ENCODE measurements around the gene AXDND1.
"Not testable (repeated sequence)": the region's sequence is repeated elsewhere in the genome, so short reads cannot be mapped to it uniquely, and the experiment has no call there.

AXDND1 gene

DNA sequence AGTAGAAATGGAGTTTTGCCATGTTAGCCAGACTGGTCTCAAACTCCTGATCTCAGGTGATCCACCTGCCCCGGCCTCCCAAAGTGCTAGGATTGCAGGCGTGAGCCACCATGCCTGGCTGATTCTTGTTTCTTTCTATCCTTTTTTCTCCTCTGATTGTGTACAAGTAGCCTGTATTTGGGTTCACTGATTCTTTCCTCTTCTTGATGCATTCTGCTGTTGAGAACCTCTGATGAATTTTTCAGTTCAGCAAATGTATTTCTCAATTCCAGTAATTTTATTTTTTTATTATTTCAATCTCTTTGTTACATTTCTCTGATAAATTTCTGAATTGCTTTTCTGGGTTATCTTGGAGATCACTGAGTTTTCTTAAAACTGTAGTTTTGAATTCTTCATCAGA lies 58.8 kb downstream of the AXDND1 start:
- TF ChIP-seq CTCF (IDR thresholded peaks at IDR 0.05) = no peak
- DNase-seq (ENCODE audit: low spot score) = no peak
- H3K27ac ChIP-seq = no peak overlapping the region
- H3K4me3 ChIP-seq = no peak overlapping the region

GRCh38 chr1:179425186-179425585 lies 59.4 kb downstream of the AXDND1 start:
- Histone ChIP-seq H3K4me3 (no peak overlapping the region), H3K27ac (no peak overlapping the region)
- TF ChIP-seq CTCF (IDR thresholded peaks at IDR 0.05) = no peak
- DNase-seq (ENCODE audit: low spot score) = no peak

DNA sequence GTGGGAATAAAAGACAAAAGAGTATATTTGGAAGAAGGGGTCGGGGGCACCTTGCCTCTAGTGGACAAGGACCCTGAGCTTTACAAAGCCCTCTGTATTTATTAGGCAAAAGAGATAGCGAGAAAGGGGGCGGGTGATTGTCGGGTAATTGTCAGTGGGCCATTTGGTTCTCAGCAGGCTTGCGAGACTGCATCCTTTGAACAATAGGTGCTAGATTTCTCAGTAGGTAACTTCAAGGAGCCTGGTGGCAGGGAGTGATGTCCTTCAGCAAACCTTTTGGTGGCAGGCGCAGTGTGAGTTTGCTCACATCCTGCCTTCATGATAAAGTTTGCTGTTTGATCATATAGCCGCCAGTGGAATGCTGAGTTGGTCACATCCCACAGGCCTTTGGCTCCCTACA lies 71.4 kb downstream of the AXDND1 start:
- H3K27ac ChIP-seq = no peak overlapping the region
- no peak for TF ChIP-seq CTCF (IDR thresholded peaks at IDR 0.05)
- no peak overlapping the region for H3K4me3 ChIP-seq
- no peak for DNase-seq (ENCODE audit: low spot score)

- not testable (repeated sequence) for H3K27ac ChIP-seq; DNase-seq (ENCODE audit: low spot score); H3K4me3 ChIP-seq
Measured at GRCh38 chr1:179439646-179440045, 73.9 kb downstream of the AXDND1 start.

GRCh38 chr1:179440301-179440700 lies 74.5 kb downstream of the AXDND1 start:
- DNase-seq (ENCODE audit: low spot score); H3K27ac ChIP-seq; H3K4me3 ChIP-seq: not testable (repeated sequence)

DNA sequence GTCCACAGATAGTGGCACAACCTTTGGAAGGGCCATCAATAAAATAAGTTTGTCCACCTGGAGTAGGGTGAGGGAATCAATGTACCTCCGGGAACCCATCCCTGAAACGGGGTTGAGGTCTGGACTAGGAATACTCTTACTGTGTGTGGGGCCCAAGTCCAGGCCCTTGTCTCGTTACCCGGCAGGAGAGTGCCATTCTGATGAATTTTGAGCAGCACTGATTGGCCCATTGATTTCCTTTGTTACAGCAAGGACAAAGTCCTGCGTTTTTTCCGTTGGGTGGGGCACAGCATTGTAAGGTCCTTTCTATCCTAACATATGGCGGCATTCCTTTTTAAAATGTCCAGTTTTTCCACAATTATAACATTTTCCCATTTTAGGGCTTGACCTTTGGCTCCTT lies 75.2 kb downstream of the AXDND1 start:
- no peak overlapping the region for H3K4me3 ChIP-seq
- no peak for TF ChIP-seq CTCF (IDR thresholded peaks at IDR 0.05)
- DNase-seq (ENCODE audit: low spot score) = no peak
- no peak overlapping the region for H3K27ac ChIP-seq

DNA sequence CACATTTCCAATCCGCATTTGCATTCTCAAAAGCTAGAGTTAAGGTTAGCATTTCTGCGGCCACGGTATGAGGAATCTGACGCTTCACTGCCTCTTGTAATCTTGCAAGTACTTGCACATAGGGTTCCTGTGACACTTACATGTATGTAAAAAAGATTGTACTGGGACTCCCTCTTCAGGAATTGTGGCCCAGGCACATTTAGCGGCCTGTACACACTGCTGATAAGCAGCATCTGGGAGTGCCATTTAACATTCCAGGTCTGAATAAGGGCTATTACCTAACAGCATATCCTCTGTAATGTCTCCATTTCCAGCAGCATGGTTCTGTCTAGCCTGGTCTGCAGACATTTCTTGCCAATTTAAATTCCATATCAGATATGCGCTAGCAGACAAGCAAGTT lies 75.7 kb downstream of the AXDND1 start:
- H3K4me3 ChIP-seq = no peak overlapping the region
- no peak for TF ChIP-seq CTCF (IDR thresholded peaks at IDR 0.05)
- no peak overlapping the region for H3K27ac ChIP-seq
- DNase-seq (ENCODE audit: low spot score) = no peak

- H3K4me3 ChIP-seq; DNase-seq (ENCODE audit: low spot score); H3K27ac ChIP-seq: not testable (repeated sequence)
Measured at GRCh38 chr1:179442846-179443245, 77.1 kb downstream of the AXDND1 start.

DNA sequence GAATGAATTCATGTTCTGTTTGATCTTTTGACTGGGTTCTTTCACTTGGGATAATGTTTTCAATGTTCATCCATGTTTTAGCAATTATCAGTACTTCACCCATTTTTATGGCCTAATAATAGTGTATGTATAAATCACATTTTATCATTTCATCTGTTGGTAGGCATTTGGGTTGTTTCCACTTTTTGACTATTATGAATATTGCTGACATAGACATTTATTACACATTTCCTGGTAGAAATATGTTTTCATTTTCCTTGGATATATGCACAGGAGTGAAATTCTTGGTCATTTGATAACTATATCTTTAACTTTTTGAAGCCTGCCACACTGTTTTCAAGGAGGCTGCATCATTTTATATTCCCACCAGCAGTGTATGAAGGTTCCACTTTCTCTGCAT lies 79.8 kb downstream of the AXDND1 start:
- TF ChIP-seq CTCF (IDR thresholded peaks at IDR 0.05) = no peak
- no peak overlapping the region for H3K27ac ChIP-seq
- H3K4me3 ChIP-seq = no peak overlapping the region
- DNase-seq (ENCODE audit: low spot score) = no peak
